GM18505 (cell line): ENCODE data around the gene DEFB116.
"Not testable (repeated sequence)": the region's sequence is repeated elsewhere in the genome, so short reads cannot be mapped to it uniquely, and the experiment has no call there.

Experiments used
- ATAC-seq: cut with Tn5 transposase; IDR thresholded peaks from one replicate; pipeline ENCODE4 v1.9.1; 2021; ENCODE audit not compliant: unreplicated experiment
- POLR2A ChIP-seq: IDR thresholded peaks from 4 replicates; pipeline ENCODE4 v1.6.1; 2011; ENCODE audit warnings: borderline replicate concordance; ENCODE audit not compliant: insufficient read depth, insufficient read length; ENCODE audit errors: extremely low read depth

Gene DEFB116

GRCh38 chr20:31308535-31309162 is at the start of gene DEFB116:
Gene DEFB116, minus strand, starts transcription at chr20:31308585. Its CDS starts 0 bp downstream, at chr20:31308585.
- no peak for TF ChIP-seq POLR2A
- no peak for ATAC-seq

GRCh38 chr20:31355981-31356380 is 47.6 kb upstream of the DEFB116 start:
- ATAC-seq, result no peak
- TF ChIP-seq POLR2A, result no peak

- ATAC-seq, result no peak
- TF ChIP-seq POLR2A, result no peak
These were observed 33.1 kb upstream of the DEFB116 start for GRCh38 chr20:31341470-31341869.

GRCh38 chr20:31330893-31331292 is 22.5 kb upstream of the DEFB116 start:
- ATAC-seq, result no peak
- no peak for TF ChIP-seq POLR2A

GRCh38 chr20:31322504-31322903 is 14.1 kb upstream of the DEFB116 start:
- no peak for TF ChIP-seq POLR2A
- ATAC-seq, result no peak

GRCh38 chr20:31284964-31285363 is 23.4 kb downstream of the DEFB116 start:
- not testable (repeated sequence) for ATAC-seq

- no peak for TF ChIP-seq POLR2A
- no peak for ATAC-seq
These were observed 30.2 kb downstream of the DEFB116 start for GRCh38 chr20:31278178-31278577.

GRCh38 chr20:31274441-31274840 is 33.9 kb downstream of the DEFB116 start:
- ATAC-seq, result no peak
- TF ChIP-seq POLR2A, result no peak

- no peak for TF ChIP-seq POLR2A
- no peak for ATAC-seq
These were observed 48.0 kb downstream of the DEFB116 start for GRCh38 chr20:31260326-31260932.

GRCh38 chr20:31257364-31257763 is 51.0 kb downstream of the DEFB116 start, which contains the start of gene DEFB115:
Gene DEFB115, plus strand, starts transcription at chr20:31257664. Its CDS starts 0 bp downstream, at chr20:31257664.
- ATAC-seq, result no peak
- no peak for TF ChIP-seq POLR2A

GRCh38 chr20:31256959-31257358 is 51.4 kb downstream of the DEFB116 start:
- TF ChIP-seq POLR2A, result no peak
- ATAC-seq, result no peak
